ENCODE results near the gene VEPH1. TPM values are rescaled to one million over a fixed set of nuclear protein-coding genes. Genes with fewer than 3 reads are reported as not detected.

VEPH1 gene
- total RNA-seq, 1 donor from 2014 or later, result 2.2 TPM

- no peak for TF ChIP-seq CTCF (IDR thresholded peaks at IDR 0.05)
- Mint-ChIP-seq H3K36me3 (ENCODE audit: low read depth) (no peaks in the 10 kb centered on the region), H3K4me3 (ENCODE audit: unreplicated experiment) (no peak overlapping the region), H3K9me3 (ENCODE audit: low read depth) (no peaks in the 10 kb centered on the region), H3K4me1 (ENCODE audit: low read depth) (peaks cover 3% of the 10 kb centered on the region), H3K27me3 (ENCODE audit: low read depth) (no peaks in the 10 kb centered on the region), H3K27ac (ENCODE audit: unreplicated experiment) (no peak overlapping the region)
- no peak for DNase-seq (ENCODE audit: low spot score)
Measured at GRCh38 chr3:157467200-157467599, 36.0 kb downstream of the VEPH1 start.

GRCh38 chr3:157465741-157466140 lies 37.5 kb downstream of the VEPH1 start:
- H3K27ac Mint-ChIP-seq (ENCODE audit: unreplicated experiment), result no peak overlapping the region
- peaks cover 3% of the 10 kb centered on the region for H3K4me1 Mint-ChIP-seq (ENCODE audit: low read depth)
- TF ChIP-seq CTCF (IDR thresholded peaks at IDR 0.05), result no peak
- no peak for DNase-seq (ENCODE audit: low spot score)
- no peaks in the 10 kb centered on the region for H3K27me3 Mint-ChIP-seq (ENCODE audit: low read depth)
- H3K9me3 Mint-ChIP-seq (ENCODE audit: low read depth), result no peaks in the 10 kb centered on the region
- no peaks in the 10 kb centered on the region for H3K36me3 Mint-ChIP-seq (ENCODE audit: low read depth)
- no peak overlapping the region for H3K4me3 Mint-ChIP-seq (ENCODE audit: unreplicated experiment)

- Mint-ChIP-seq H3K4me1 (ENCODE audit: low read depth) (peaks cover 14% of the 10 kb centered on the region), H3K27ac (ENCODE audit: unreplicated experiment) (no peak overlapping the region), H3K9me3 (ENCODE audit: low read depth) (no peaks in the 10 kb centered on the region), H3K27me3 (ENCODE audit: low read depth) (no peaks in the 10 kb centered on the region), H3K36me3 (ENCODE audit: low read depth) (no peaks in the 10 kb centered on the region), H3K4me3 (ENCODE audit: unreplicated experiment) (no peak overlapping the region)
- DNase-seq (ENCODE audit: low spot score), result no peak
- no peak for TF ChIP-seq CTCF (IDR thresholded peaks at IDR 0.05)
Measured at GRCh38 chr3:157464321-157464720, 38.9 kb downstream of the VEPH1 start.

GRCh38 chr3:157463816-157464215 lies 39.4 kb downstream of the VEPH1 start:
- DNase-seq (ENCODE audit: low spot score), result no peak
- H3K27me3 Mint-ChIP-seq (ENCODE audit: low read depth), result no peaks in the 10 kb centered on the region

GRCh38 chr3:157460253-157460652 lies 43.0 kb downstream of the VEPH1 start:
- Mint-ChIP-seq H3K9me3 (ENCODE audit: low read depth) (no peaks in the 10 kb centered on the region), H3K4me1 (ENCODE audit: low read depth) (peaks cover 14% of the 10 kb centered on the region), H3K27ac (ENCODE audit: unreplicated experiment) (peak overlapping the region; percentile 34), H3K36me3 (ENCODE audit: low read depth) (no peaks in the 10 kb centered on the region), H3K4me3 (ENCODE audit: unreplicated experiment) (no peak overlapping the region), H3K27me3 (ENCODE audit: low read depth) (no peaks in the 10 kb centered on the region)
- DNase-seq (ENCODE audit: low spot score), result no peak
- no peak for TF ChIP-seq CTCF (IDR thresholded peaks at IDR 0.05)

More at GRCh38 chr3:157463816-157464215, 39.4 kb downstream of the VEPH1 start:
- no peaks in the 10 kb centered on the region for H3K9me3 Mint-ChIP-seq (ENCODE audit: low read depth)
- H3K36me3 Mint-ChIP-seq (ENCODE audit: low read depth), result no peaks in the 10 kb centered on the region
- H3K27ac Mint-ChIP-seq (ENCODE audit: unreplicated experiment), result no peak overlapping the region
- H3K4me1 Mint-ChIP-seq (ENCODE audit: low read depth), result peaks cover 14% of the 10 kb centered on the region
- no peak for TF ChIP-seq CTCF (IDR thresholded peaks at IDR 0.05)
- no peak overlapping the region for H3K4me3 Mint-ChIP-seq (ENCODE audit: unreplicated experiment)

Data from chondrocyte (in vitro differentiated cells).